DOHH2 (cell line): ENCODE data around the gene LY6G5C.

ENCODE experiments used
- H3F3A ChIP-seq: fragments of 200-600 bp; sonication (generic), shearing (Covaris generic); 2 replicates; pipeline ENCODE4 v1.6.0; 2016; ENCODE audit warnings: antibody characterized with exemption, mild to moderate bottlenecking; ENCODE audit not compliant: control insufficient read depth, insufficient read depth
- H3K27ac ChIP-seq: fragments of 200-600 bp; sonication (generic); 2 replicates; pipeline ENCODE4 v1.5.1; 2014; ENCODE audit warnings: low read depth, mild to moderate bottlenecking, low read length, moderate library complexity
- H3K27me3 ChIP-seq: fragments of 200-600 bp; sonication (generic); 2 replicates; pipeline ENCODE4 v1.6.1; 2014; ENCODE audit warnings: mild to moderate bottlenecking, low read length, mixed read lengths; ENCODE audit not compliant: control insufficient read depth
- H3K36me3 ChIP-seq: fragments of 200-600 bp; sonication (generic); 2 replicates; pipeline ENCODE4 v1.6.1; 2014; ENCODE audit warnings: mild to moderate bottlenecking, low read length, moderate library complexity, mixed read lengths; ENCODE audit not compliant: control insufficient read depth
- H3K4me1 ChIP-seq: fragments of 200-600 bp; sonication (generic); 2 replicates; pipeline ENCODE4 v1.6.1; 2014; ENCODE audit warnings: mild to moderate bottlenecking, low read length, mixed read lengths; ENCODE audit not compliant: control insufficient read depth
- H3K4me2 ChIP-seq: fragments of 200-600 bp; sonication (generic); 2 replicates; pipeline ENCODE4 v1.6.0; 2014; ENCODE audit warnings: mild to moderate bottlenecking, low read length, moderate library complexity
- H3K4me3 ChIP-seq: fragments of 200-600 bp; sonication (generic); 2 replicates; pipeline ENCODE4 v1.5.1; 2014; ENCODE audit warnings: mild to moderate bottlenecking, low read length, mixed read lengths
- H3K79me2 ChIP-seq: fragments of 200-600 bp; sonication (generic); 2 replicates; pipeline ENCODE4 v1.6.1; 2014; ENCODE audit warnings: mild to moderate bottlenecking, low read length, mixed read lengths; ENCODE audit not compliant: control insufficient read depth
- H3K9me2 ChIP-seq: fragments of 200-600 bp; sonication (generic); replicated peaks from 2 replicates; pipeline ENCODE4 v1.6.1; 2014; ENCODE audit warnings: mild to moderate bottlenecking, low read length, mixed read lengths; ENCODE audit not compliant: control insufficient read depth
- H3K9me3 ChIP-seq: fragments of 200-600 bp; sonication (generic); 2 replicates; pipeline ENCODE4 v1.6.1; 2014; ENCODE audit warnings: antibody characterized with exemption, low read length, mixed read lengths; ENCODE audit not compliant: control insufficient read depth, insufficient read depth
- H4K20me1 ChIP-seq: fragments of 200-600 bp; sonication (generic); 2 replicates; pipeline ENCODE4 v1.6.0; 2014; ENCODE audit warnings: low read depth, mild to moderate bottlenecking, antibody characterized with exemption, low read length, moderate library complexity; ENCODE audit not compliant: control insufficient read depth, insufficient read depth
- CTCF ChIP-seq: fragments of 200-600 bp; sonication (generic); IDR thresholded peaks from one replicate; pipeline ENCODE4 v1.5.1; 2014; ENCODE audit warnings: antibody characterized with exemption, mild to moderate bottlenecking, low read depth, low read length; ENCODE audit not compliant: poor library complexity, severe bottlenecking
- EZH2phosphoT487 ChIP-seq: fragments of 200-600 bp; sonication (generic); IDR thresholded peaks from 2 replicates; pipeline ENCODE4 v1.6.1; 2017; ENCODE audit warnings: borderline replicate concordance, mild to moderate bottlenecking, antibody characterized with exemption, low read length, moderate library complexity, mixed read lengths

The LY6G5C gene

GRCh38 chr6:31639449-31639861 is 41.4 kb downstream of the LY6G5C start:
- no peaks in the 10 kb centered on the region for H3K9me3 ChIP-seq
- H3K4me2 ChIP-seq: no peak overlapping the region
- no peaks in the 10 kb centered on the region for H3K9me2 ChIP-seq
- H4K20me1 ChIP-seq: no peaks in the 10 kb centered on the region
- H3F3A ChIP-seq: peaks cover 49% of the 10 kb centered on the region
- no peaks in the 10 kb centered on the region for H3K79me2 ChIP-seq
- no peaks in the 10 kb centered on the region for H3K4me1 ChIP-seq
- no peak for TF ChIP-seq CTCF
- TF ChIP-seq EZH2phosphoT487: no peak
- no peaks in the 10 kb centered on the region for H3K27me3 ChIP-seq
- H3K36me3 ChIP-seq: peaks cover 91% of the 10 kb centered on the region
- H3K27ac ChIP-seq: no peak overlapping the region
- H3K4me3 ChIP-seq: no peak overlapping the region

- H4K20me1 ChIP-seq: no peaks in the 10 kb centered on the region; the same call in 1 of the 2 replicates
- H3K9me3 ChIP-seq: no peaks in the 10 kb centered on the region
- TF ChIP-seq CTCF (no peak), EZH2phosphoT487 (no peak)
- H3K27ac ChIP-seq: no peak overlapping the region
- no peak overlapping the region for H3K4me3 ChIP-seq
- H3F3A ChIP-seq: peaks cover 52% of the 10 kb centered on the region
- H3K27me3 ChIP-seq: no peaks in the 10 kb centered on the region
- no peaks in the 10 kb centered on the region for H3K4me1 ChIP-seq
- H3K79me2 ChIP-seq: no peaks in the 10 kb centered on the region
- no peak overlapping the region for H3K4me2 ChIP-seq
- H3K9me2 ChIP-seq: no peaks in the 10 kb centered on the region
- peaks cover 91% of the 10 kb centered on the region for H3K36me3 ChIP-seq
Observed at GRCh38 chr6:31639043-31639442, 41.8 kb downstream of the LY6G5C start.

GRCh38 chr6:31636698-31637596 is 43.9 kb downstream of the LY6G5C start:
- H3F3A ChIP-seq: peaks cover 60% of the 10 kb centered on the region
- peaks cover 4% of the 10 kb centered on the region; the same call in 1 of the 2 replicates for H4K20me1 ChIP-seq
- H3K79me2 ChIP-seq: peaks cover 13% of the 10 kb centered on the region; the same call in 1 of the 2 replicates
- no peaks in the 10 kb centered on the region for H3K27me3 ChIP-seq
- no peaks in the 10 kb centered on the region for H3K9me3 ChIP-seq
- H3K9me2 ChIP-seq: no peaks in the 10 kb centered on the region
- no peak overlapping the region for H3K27ac ChIP-seq
- no peaks in the 10 kb centered on the region for H3K4me1 ChIP-seq
- TF ChIP-seq EZH2phosphoT487 (no peak), CTCF (no peak)
- no peak overlapping the region for H3K4me3 ChIP-seq
- no peak overlapping the region for H3K4me2 ChIP-seq
- H3K36me3 ChIP-seq: peaks cover 97% of the 10 kb centered on the region
